WTC11 (cell line): ENCODE measurements around the gene TBX15. TPM values are rescaled to one million over a fixed set of nuclear protein-coding genes. Genes with fewer than 3 reads are reported as not detected.

Experiments used
- ATAC-seq: fragments of 200-7000 bp; cut with Tn5 transposase; 2 replicates; pipeline ENCODE4 v1.10.0; 2021; ENCODE audit warnings: mild to moderate bottlenecking, moderate library complexity
- CTCF ChIA-PET: fragments of 300-600 bp; sonication (Branson Sonifier 250); formaldehyde crosslinking; loops from one replicate; lab custom pipeline; 2021; ENCODE audit warnings: antibody characterized with exemption; lab: Charles Lee
- POLR2A ChIA-PET: fragments of 350-600 bp; sonication (Branson Sonifier 250); formaldehyde crosslinking; loops from one replicate; lab custom pipeline; 2021; ENCODE audit warnings: antibody characterized with exemption; lab: Charles Lee
- DNase-seq: peaks from one replicate; pipeline ENCODE4 v3.0.0; 2021; ENCODE audit warnings: low spot score
- H3K27ac Mint-ChIP-seq: 2 replicates; pipeline ENCODE4 v1.8.0; 2021; ENCODE audit warnings: mixed read lengths
- H3K27me3 Mint-ChIP-seq: 2 replicates; pipeline ENCODE4 v1.8.0; 2021; ENCODE audit warnings: low read depth, mild to moderate bottlenecking, moderate library complexity, mixed read lengths
- H3K36me3 Mint-ChIP-seq: 2 replicates; pipeline ENCODE4 v1.8.0; 2021; ENCODE audit warnings: mixed read lengths
- H3K4me1 Mint-ChIP-seq: 2 replicates; pipeline ENCODE4 v1.8.0; 2022; ENCODE audit warnings: mixed read lengths
- H3K4me3 Mint-ChIP-seq: 2 replicates; pipeline ENCODE4 v1.8.0; 2021; ENCODE audit warnings: mild to moderate bottlenecking, moderate library complexity, mixed read lengths
- H3K9me3 Mint-ChIP-seq: 2 replicates; pipeline ENCODE4 v1.8.0; 2021; ENCODE audit warnings: mixed read lengths
- ATF1 ChIP-seq: sonication (generic); formaldehyde crosslinking; IDR thresholded peaks from 2 replicates; pipeline ENCODE4 v1.8.1; 2023; ENCODE audit warnings: mild to moderate bottlenecking, moderate library complexity, missing genetic modification reagents
- CREM ChIP-seq: sonication (generic); formaldehyde crosslinking; IDR thresholded peaks from 2 replicates; pipeline ENCODE4 v1.8.1; 2022; ENCODE audit warnings: mild to moderate bottlenecking, missing genetic modification reagents, moderate library complexity
- GABPB1 ChIP-seq: sonication (generic); formaldehyde crosslinking; IDR thresholded peaks from 2 replicates; pipeline ENCODE4 v1.8.1; 2023; ENCODE audit warnings: mild to moderate bottlenecking, missing genetic modification reagents
- GRHL2 ChIP-seq: fragments of 250-450 bp; sonication (Bioruptor Pico); IDR thresholded peaks from 2 replicates; pipeline ENCODE4 v1.8.0; 2022; ENCODE audit warnings: mild to moderate bottlenecking, moderate library complexity; ENCODE audit not compliant: insufficient replicate concordance, severe bottlenecking
- NFYB ChIP-seq: sonication (generic); formaldehyde crosslinking; conservative IDR thresholded peaks from 2 replicates; pipeline ENCODE4 v1.8.0; 2022; ENCODE audit warnings: low read depth, missing genetic modification reagents
- SMAD3 ChIP-seq: sonication (generic); formaldehyde crosslinking; IDR thresholded peaks from 2 replicates; pipeline ENCODE4 v1.8.0; 2022; ENCODE audit warnings: missing genetic modification reagents, mild to moderate bottlenecking, borderline replicate concordance
- SP1 ChIP-seq: sonication (generic); formaldehyde crosslinking; conservative IDR thresholded peaks from 2 replicates; pipeline ENCODE4 v1.8.1; 2022; ENCODE audit warnings: missing genetic modification reagents
- TP53 ChIP-seq: sonication (generic); formaldehyde crosslinking; IDR thresholded peaks from 2 replicates; pipeline ENCODE4 v1.8.1; 2023; ENCODE audit warnings: mild to moderate bottlenecking, missing genetic modification reagents
- ZNF671 ChIP-seq: fragments of 250-450 bp; sonication (Bioruptor Pico); IDR thresholded peaks from 2 replicates; pipeline ENCODE4 v1.8.0; 2021; ENCODE audit warnings: mild to moderate bottlenecking
- total RNA-seq: library from RNA; stranded (reverse); gene quantifications from 3 replicates; pipeline ENCODE4 v1.2.3, GENCODE V29; 2021
- TF ChIP-seq, protein P1 (sequence below): sonication (generic); formaldehyde crosslinking; IDR thresholded peaks from 2 replicates; pipeline ENCODE4 v1.8.1; 2023; ENCODE audit warnings: mild to moderate bottlenecking, missing genetic modification reagents
- TF ChIP-seq, protein P2 (sequence below): sonication (generic); formaldehyde crosslinking; IDR thresholded peaks from 2 replicates; pipeline ENCODE4 v1.8.1; 2022; ENCODE audit warnings: low read depth, missing genetic modification reagents, borderline replicate concordance
- TF ChIP-seq, protein P3 (sequence below): sonication (generic); formaldehyde crosslinking; IDR thresholded peaks from 2 replicates; pipeline ENCODE4 v1.8.1; 2023; ENCODE audit warnings: mild to moderate bottlenecking, missing genetic modification reagents, moderate library complexity
- TF ChIP-seq, protein P4 (sequence below): sonication (generic); formaldehyde crosslinking; IDR thresholded peaks from 2 replicates; pipeline ENCODE4 v1.8.1; 2022; ENCODE audit warnings: mild to moderate bottlenecking, missing genetic modification reagents, moderate library complexity, borderline replicate concordance
- TF ChIP-seq, protein P5 (sequence below): sonication (generic); formaldehyde crosslinking; IDR thresholded peaks from 2 replicates; pipeline ENCODE4 v1.8.0; 2022; ENCODE audit warnings: missing genetic modification reagents

TBX15 gene
- total RNA-seq, 1 experiment from 2014 or later, result 0.11 TPM

DNA sequence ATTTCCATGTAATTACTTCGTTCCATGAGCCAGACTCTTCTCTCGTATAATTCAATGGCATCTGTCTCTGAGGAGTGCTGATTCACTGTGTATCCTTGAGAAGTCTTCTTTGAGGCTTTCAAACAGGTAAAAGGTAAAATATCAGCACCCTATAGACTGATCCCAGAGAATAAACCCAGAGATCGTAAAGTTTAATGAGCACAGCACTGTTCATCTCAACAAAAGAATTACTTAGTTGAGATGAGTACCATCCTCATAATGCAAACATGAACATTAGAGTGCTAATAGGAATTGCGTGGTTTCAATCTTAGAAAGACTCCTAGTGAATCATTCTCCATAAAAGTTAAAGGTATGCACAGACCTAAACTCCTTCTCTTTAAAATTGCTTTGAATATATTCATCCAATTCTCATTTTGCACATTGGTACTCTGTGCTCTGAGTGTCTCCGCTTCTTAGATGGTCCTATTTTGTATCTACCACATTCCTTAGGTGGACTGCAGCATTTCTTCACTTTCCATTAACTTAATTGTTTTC, 97.2 kb downstream of the TBX15 start:
- no peak for TF ChIP-seq GRHL2 (CRISPR knock-in tag)
- no peak for TF ChIP-seq SP1 (CRISPR knock-in tag)
- no peak for TF ChIP-seq CREM (CRISPR knock-in tag)
- TF ChIP-seq ATF1 (CRISPR knock-in tag), result no peak
- H3K9me3 Mint-ChIP-seq, result no peaks in the 10 kb centered on the region
- DNase-seq (no peak), ATAC-seq (no peak)
- no peak overlapping the region for H3K27ac Mint-ChIP-seq
- CTCF ChIA-PET, result no interaction called here
- POLR2A ChIA-PET, result no interaction called here
- peaks cover 4% of the 10 kb centered on the region; the same call in 1 of the 2 replicates for H3K27me3 Mint-ChIP-seq
- no peak overlapping the region for H3K4me3 Mint-ChIP-seq
- H3K36me3 Mint-ChIP-seq, result no peaks in the 10 kb centered on the region
- no peaks in the 10 kb centered on the region for H3K4me1 Mint-ChIP-seq

DNA sequence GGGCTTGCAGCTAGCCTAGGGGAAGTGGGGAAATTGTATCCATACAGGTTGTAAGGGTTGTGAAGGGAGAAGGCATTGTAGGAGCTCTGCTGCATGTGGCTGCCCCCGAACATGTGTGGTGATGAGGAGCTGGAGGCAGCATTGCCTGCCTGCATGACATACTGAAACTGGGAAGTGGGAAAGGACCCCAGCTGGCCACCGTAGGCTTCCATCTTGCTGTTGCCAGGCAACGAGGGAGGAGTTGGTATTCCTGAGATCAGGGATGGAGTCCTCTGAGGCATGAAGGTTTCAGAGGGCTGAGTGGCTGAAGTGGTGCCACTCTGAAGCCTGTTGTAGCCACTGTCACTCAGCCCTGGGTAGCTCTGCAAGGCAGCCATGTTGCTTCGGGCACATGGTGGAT, 103.2 kb downstream of the TBX15 start:
- TF ChIP-seq, protein P1, sequence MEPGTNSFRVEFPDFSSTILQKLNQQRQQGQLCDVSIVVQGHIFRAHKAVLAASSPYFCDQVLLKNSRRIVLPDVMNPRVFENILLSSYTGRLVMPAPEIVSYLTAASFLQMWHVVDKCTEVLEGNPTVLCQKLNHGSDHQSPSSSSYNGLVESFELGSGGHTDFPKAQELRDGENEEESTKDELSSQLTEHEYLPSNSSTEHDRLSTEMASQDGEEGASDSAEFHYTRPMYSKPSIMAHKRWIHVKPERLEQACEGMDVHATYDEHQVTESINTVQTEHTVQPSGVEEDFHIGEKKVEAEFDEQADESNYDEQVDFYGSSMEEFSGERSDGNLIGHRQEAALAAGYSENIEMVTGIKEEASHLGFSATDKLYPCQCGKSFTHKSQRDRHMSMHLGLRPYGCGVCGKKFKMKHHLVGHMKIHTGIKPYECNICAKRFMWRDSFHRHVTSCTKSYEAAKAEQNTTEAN (CRISPR knock-in tag), result no peak
- TF ChIP-seq GABPB1 (CRISPR knock-in tag) (no peak), NFYB (CRISPR knock-in tag) (no peak), ZNF671 (CRISPR knock-in tag) (no peak), TP53 (CRISPR knock-in tag) (no peak), SMAD3 (no peak)
- TF ChIP-seq, protein P2, sequence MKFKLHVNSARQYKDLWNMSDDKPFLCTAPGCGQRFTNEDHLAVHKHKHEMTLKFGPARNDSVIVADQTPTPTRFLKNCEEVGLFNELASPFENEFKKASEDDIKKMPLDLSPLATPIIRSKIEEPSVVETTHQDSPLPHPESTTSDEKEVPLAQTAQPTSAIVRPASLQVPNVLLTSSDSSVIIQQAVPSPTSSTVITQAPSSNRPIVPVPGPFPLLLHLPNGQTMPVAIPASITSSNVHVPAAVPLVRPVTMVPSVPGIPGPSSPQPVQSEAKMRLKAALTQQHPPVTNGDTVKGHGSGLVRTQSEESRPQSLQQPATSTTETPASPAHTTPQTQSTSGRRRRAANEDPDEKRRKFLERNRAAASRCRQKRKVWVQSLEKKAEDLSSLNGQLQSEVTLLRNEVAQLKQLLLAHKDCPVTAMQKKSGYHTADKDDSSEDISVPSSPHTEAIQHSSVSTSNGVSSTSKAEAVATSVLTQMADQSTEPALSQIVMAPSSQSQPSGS, result no peak
- TF ChIP-seq, protein P3, sequence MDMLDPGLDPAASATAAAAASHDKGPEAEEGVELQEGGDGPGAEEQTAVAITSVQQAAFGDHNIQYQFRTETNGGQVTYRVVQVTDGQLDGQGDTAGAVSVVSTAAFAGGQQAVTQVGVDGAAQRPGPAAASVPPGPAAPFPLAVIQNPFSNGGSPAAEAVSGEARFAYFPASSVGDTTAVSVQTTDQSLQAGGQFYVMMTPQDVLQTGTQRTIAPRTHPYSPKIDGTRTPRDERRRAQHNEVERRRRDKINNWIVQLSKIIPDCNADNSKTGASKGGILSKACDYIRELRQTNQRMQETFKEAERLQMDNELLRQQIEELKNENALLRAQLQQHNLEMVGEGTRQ (CRISPR knock-in tag), result no peak
- TF ChIP-seq, protein P4, sequence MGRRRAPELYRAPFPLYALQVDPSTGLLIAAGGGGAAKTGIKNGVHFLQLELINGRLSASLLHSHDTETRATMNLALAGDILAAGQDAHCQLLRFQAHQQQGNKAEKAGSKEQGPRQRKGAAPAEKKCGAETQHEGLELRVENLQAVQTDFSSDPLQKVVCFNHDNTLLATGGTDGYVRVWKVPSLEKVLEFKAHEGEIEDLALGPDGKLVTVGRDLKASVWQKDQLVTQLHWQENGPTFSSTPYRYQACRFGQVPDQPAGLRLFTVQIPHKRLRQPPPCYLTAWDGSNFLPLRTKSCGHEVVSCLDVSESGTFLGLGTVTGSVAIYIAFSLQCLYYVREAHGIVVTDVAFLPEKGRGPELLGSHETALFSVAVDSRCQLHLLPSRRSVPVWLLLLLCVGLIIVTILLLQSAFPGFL (CRISPR knock-in tag), result no peak
- TF ChIP-seq, protein P5, sequence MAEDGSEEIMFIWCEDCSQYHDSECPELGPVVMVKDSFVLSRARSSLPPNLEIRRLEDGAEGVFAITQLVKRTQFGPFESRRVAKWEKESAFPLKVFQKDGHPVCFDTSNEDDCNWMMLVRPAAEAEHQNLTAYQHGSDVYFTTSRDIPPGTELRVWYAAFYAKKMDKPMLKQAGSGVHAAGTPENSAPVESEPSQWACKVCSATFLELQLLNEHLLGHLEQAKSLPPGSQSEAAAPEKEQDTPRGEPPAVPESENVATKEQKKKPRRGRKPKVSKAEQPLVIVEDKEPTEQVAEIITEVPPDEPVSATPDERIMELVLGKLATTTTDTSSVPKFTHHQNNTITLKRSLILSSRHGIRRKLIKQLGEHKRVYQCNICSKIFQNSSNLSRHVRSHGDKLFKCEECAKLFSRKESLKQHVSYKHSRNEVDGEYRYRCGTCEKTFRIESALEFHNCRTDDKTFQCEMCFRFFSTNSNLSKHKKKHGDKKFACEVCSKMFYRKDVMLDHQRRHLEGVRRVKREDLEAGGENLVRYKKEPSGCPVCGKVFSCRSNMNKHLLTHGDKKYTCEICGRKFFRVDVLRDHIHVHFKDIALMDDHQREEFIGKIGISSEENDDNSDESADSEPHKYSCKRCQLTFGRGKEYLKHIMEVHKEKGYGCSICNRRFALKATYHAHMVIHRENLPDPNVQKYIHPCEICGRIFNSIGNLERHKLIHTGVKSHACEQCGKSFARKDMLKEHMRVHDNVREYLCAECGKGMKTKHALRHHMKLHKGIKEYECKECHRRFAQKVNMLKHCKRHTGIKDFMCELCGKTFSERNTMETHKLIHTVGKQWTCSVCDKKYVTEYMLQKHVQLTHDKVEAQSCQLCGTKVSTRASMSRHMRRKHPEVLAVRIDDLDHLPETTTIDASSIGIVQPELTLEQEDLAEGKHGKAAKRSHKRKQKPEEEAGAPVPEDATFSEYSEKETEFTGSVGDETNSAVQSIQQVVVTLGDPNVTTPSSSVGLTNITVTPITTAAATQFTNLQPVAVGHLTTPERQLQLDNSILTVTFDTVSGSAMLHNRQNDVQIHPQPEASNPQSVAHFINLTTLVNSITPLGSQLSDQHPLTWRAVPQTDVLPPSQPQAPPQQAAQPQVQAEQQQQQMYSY (CRISPR knock-in tag), result no peak
- Mint-ChIP-seq H3K9me3 (0 out of 2 replicates have a peak, but pooled peaks cover 3% of the 10 kb centered on the region), H3K4me3 (no peak overlapping the region), H3K27me3 (no peaks in the 10 kb centered on the region), H3K27ac (no peak overlapping the region), H3K4me1 (peaks cover 6% of the 10 kb centered on the region; the same call in 1 of the 2 replicates), H3K36me3 (no peaks in the 10 kb centered on the region)
- ChIA-PET POLR2A (interaction anchor here (0.5 kb wide), 1 partner anchor 391 kb away, joined by 3 read pairs; no protein-coding TSS in a partner anchor), CTCF (no interaction called here)
- DNase-seq, result no peak
- ATAC-seq, result no peak
